ENCODE data around the gene ANK2.

DNA sequence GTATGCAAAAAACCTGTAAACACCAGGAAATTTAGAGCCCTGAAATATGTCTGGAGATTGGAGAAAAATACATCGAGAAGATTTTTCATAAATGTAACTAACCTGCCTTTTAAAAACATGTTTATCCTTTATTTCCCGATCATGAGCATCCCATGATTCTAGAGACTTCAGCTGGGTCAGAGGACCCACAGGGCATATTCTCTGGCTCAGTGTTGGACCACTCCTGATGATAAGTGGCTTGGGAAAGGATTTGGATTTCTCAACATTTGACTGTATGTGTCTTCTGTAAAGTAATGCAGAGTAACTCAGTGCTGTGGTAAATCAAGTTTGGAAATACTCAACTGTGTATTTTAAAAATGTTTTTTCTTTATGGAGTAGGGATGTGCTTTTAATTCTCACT lies 40.0 kb upstream of the ANK2 start:
- TF ChIP-seq GATA2 (IDR thresholded peaks at IDR 0.05; ENCODE audit: low read depth, low read length), result no peak
- TF ChIP-seq GATA3 (IDR thresholded peaks at IDR 0.05; ENCODE audit: low read depth, low read length), result no peak
